ENCODE measurements around the gene LDB3.

LDB3 gene

GRCh38 chr10:86636311-86636710 is 32.0 kb upstream of the LDB3 start:
- Histone ChIP-seq H3K4me3 (ENCODE audit: low read length) (no peak overlapping the region), H4K20me1 (ENCODE audit: insufficient read depth, low read length) (no peaks in the 10 kb centered on the region), H3K27me3 (replicated peaks; ENCODE audit: insufficient read depth, low read length) (0 out of 2 replicates have a peak, but pooled peaks cover 4% of the 10 kb centered on the region), H3K36me3 (replicated peaks; ENCODE audit: insufficient read depth, low read length) (no peaks in the 10 kb centered on the region), H3F3A (ENCODE audit: insufficient read depth, low read length) (no peaks in the 10 kb centered on the region), H3K79me2 (ENCODE audit: low read length) (no peaks in the 10 kb centered on the region), H3K9me2 (replicated peaks; ENCODE audit: insufficient read depth, low read length) (no peaks in the 10 kb centered on the region), H2AFZ (ENCODE audit: low read length) (no peak overlapping the region), H3K27ac (ENCODE audit: low read length) (no peak overlapping the region), H3K4me2 (ENCODE audit: low read depth, low read length) (no peak overlapping the region), H3K9me3 (replicated peaks; ENCODE audit: insufficient read depth, low read length) (no peaks in the 10 kb centered on the region), H3K9ac (ENCODE audit: low read length) (no peak overlapping the region), H3K4me1 (ENCODE audit: low read length) (no peaks in the 10 kb centered on the region)
- DNase-seq, result no peak
- no peak for TF ChIP-seq EZH2phosphoT487 (IDR thresholded peaks at IDR 0.05; ENCODE audit: low read length)
- no peak for TF ChIP-seq EZH2 (optimal IDR thresholded peaks at IDR 0.05; ENCODE audit: low read depth, low read length)
- TF ChIP-seq, protein P1, sequence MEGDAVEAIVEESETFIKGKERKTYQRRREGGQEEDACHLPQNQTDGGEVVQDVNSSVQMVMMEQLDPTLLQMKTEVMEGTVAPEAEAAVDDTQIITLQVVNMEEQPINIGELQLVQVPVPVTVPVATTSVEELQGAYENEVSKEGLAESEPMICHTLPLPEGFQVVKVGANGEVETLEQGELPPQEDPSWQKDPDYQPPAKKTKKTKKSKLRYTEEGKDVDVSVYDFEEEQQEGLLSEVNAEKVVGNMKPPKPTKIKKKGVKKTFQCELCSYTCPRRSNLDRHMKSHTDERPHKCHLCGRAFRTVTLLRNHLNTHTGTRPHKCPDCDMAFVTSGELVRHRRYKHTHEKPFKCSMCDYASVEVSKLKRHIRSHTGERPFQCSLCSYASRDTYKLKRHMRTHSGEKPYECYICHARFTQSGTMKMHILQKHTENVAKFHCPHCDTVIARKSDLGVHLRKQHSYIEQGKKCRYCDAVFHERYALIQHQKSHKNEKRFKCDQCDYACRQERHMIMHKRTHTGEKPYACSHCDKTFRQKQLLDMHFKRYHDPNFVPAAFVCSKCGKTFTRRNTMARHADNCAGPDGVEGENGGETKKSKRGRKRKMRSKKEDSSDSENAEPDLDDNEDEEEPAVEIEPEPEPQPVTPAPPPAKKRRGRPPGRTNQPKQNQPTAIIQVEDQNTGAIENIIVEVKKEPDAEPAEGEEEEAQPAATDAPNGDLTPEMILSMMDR (IDR thresholded peaks at IDR 0.05; ENCODE audit: low read length), result no peak

GRCh38 chr10:86642021-86642420 is 26.3 kb upstream of the LDB3 start:
- no peaks in the 10 kb centered on the region; the same call in 1 of the 2 replicates for H3K27me3 ChIP-seq (replicated peaks; ENCODE audit: insufficient read depth, low read length)
- peaks cover 3% of the 10 kb centered on the region; the same call in 1 of the 2 replicates for H3K4me1 ChIP-seq (ENCODE audit: low read length)
- H3K9ac ChIP-seq (ENCODE audit: low read length), result no peak overlapping the region
- no peak overlapping the region for H3K4me3 ChIP-seq (ENCODE audit: low read length)
- no peaks in the 10 kb centered on the region for H3K9me2 ChIP-seq (replicated peaks; ENCODE audit: insufficient read depth, low read length)
- no peak overlapping the region for H3K4me2 ChIP-seq (ENCODE audit: low read depth, low read length)
- no peaks in the 10 kb centered on the region for H3K36me3 ChIP-seq (replicated peaks; ENCODE audit: insufficient read depth, low read length)
- no peaks in the 10 kb centered on the region for H3K9me3 ChIP-seq (replicated peaks; ENCODE audit: insufficient read depth, low read length)
- H3K79me2 ChIP-seq (ENCODE audit: low read length), result no peaks in the 10 kb centered on the region
- no peak for DNase-seq
- H3F3A ChIP-seq (ENCODE audit: insufficient read depth, low read length), result no peaks in the 10 kb centered on the region
- TF ChIP-seq EZH2 (optimal IDR thresholded peaks at IDR 0.05; ENCODE audit: low read depth, low read length), result no peak
- TF ChIP-seq EZH2phosphoT487 (IDR thresholded peaks at IDR 0.05; ENCODE audit: low read length), result no peak
- TF ChIP-seq, protein P1 (IDR thresholded peaks at IDR 0.05; ENCODE audit: low read length), result no peak
- H2AFZ ChIP-seq (ENCODE audit: low read length), result no peak overlapping the region
- no peak overlapping the region for H3K27ac ChIP-seq (ENCODE audit: low read length)
- no peaks in the 10 kb centered on the region for H4K20me1 ChIP-seq (ENCODE audit: insufficient read depth, low read length)

GRCh38 chr10:86642499-86642898 is 25.8 kb upstream of the LDB3 start:
- Histone ChIP-seq H3K4me3 (ENCODE audit: low read length) (peak overlapping the region; percentile 20; the same call in 1 of the 2 replicates), H4K20me1 (ENCODE audit: insufficient read depth, low read length) (no peaks in the 10 kb centered on the region), H3K9ac (ENCODE audit: low read length) (no peak overlapping the region), H3K27me3 (replicated peaks; ENCODE audit: insufficient read depth, low read length) (no peaks in the 10 kb centered on the region; the same call in 1 of the 2 replicates), H3K4me1 (ENCODE audit: low read length) (peaks cover 3% of the 10 kb centered on the region; the same call in 1 of the 2 replicates), H3K4me2 (ENCODE audit: low read depth, low read length) (peak overlapping the region; percentile 61), H3K79me2 (ENCODE audit: low read length) (no peaks in the 10 kb centered on the region), H3F3A (ENCODE audit: insufficient read depth, low read length) (no peaks in the 10 kb centered on the region), H3K9me3 (replicated peaks; ENCODE audit: insufficient read depth, low read length) (no peaks in the 10 kb centered on the region), H2AFZ (ENCODE audit: low read length) (no peak overlapping the region), H3K9me2 (replicated peaks; ENCODE audit: insufficient read depth, low read length) (no peaks in the 10 kb centered on the region), H3K36me3 (replicated peaks; ENCODE audit: insufficient read depth, low read length) (no peaks in the 10 kb centered on the region), H3K27ac (ENCODE audit: low read length) (no peak overlapping the region)
- no peak for DNase-seq
- no peak for TF ChIP-seq EZH2phosphoT487 (IDR thresholded peaks at IDR 0.05; ENCODE audit: low read length)
- TF ChIP-seq, protein P1 (IDR thresholded peaks at IDR 0.05; ENCODE audit: low read length), result peak; percentile 17; the same call in 1 of the 2 replicates
